Renal cortex interstitium (tissue), 11 donors: Measurements from ENCODE around the gene CNTNAP2. TPM values are rescaled to one million over a fixed set of nuclear protein-coding genes. Genes with fewer than 3 reads are reported as not detected.

Source experiments
- DNase-seq, 11 donors: peaks; one replicate each; pipeline ENCODE4 v3.0.0-alpha.2; 2013; ENCODE audit warnings: low read depth in 9 of 11, low spot score in 4 of 11; ENCODE audit errors: extremely low read depth in 1 of 11
- polyA plus RNA-seq, 3 donors: library from polyadenylated mRNA; unstranded; fragments of 120-200 nt; gene quantifications; one replicate each; pipeline ENCODE4 v1.2.1, GENCODE V29; 2013; ENCODE audit not compliant: insufficient read length in 3 of 3

Gene CNTNAP2
- polyA plus RNA-seq, 3 donors, result 25.6 to 29.3 (median 26.6) TPM

- no peak for DNase-seq
Observed at GRCh38 chr7:147300293-147300692, 1183.7 kb downstream of the CNTNAP2 start.

GRCh38 chr7:147304376-147304775, 1187.8 kb downstream of the CNTNAP2 start:
- no peak for DNase-seq

GRCh38 chr7:147305827-147306226, 1189.2 kb downstream of the CNTNAP2 start:
- DNase-seq, result no peak

DNA sequence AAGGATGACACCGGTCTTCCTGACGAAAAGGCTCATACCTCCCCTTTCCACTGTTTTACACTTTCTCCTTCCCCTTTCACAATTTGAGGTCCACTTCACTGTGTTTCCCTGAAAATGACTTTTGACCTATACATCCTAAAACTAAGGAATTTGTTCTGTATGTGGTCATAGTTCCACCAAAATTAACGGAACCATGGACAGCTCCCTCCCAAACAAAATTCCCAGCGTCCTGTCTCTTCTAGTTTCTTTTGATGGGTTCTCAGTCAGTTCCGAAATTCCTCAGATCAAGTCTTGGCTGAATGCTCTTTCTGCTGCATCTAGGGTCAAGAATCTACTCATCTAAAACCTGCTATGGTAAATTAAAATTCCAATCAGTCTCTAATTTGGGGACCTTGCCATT, 1191.9 kb downstream of the CNTNAP2 start:
- peak in 1 of 11 donors; percentile 10 for DNase-seq

DNA sequence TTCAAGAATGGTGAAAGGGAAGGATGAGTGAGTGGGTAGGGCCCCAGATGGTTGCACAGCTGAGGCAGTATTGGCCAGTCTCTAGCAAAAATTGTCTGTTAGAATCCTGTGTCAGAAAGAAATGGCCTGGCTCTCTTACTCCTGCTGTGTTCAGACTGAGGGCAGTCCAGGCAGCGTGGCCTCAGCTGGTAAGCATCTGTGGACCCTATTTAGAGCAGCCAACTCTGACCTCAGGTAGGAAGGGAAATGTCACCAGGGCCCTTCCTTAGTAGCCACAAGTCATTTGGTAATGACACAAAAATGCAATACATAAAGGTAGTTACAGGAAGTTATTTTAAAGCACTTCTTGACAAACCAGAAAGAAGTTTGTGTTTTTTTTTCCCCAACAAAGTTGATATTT, 1194.7 kb downstream of the CNTNAP2 start:
- DNase-seq, result no peak

- DNase-seq, result no peak
Observed at GRCh38 chr7:147321504-147321903, 1204.9 kb downstream of the CNTNAP2 start.

- DNase-seq, result peak in 1 of 11 donors; percentile 11
Observed at GRCh38 chr7:147332988-147333387, 1216.4 kb downstream of the CNTNAP2 start.

- DNase-seq, result no peak
Observed at GRCh38 chr7:147363101-147363500, 1246.5 kb downstream of the CNTNAP2 start.

- DNase-seq, result no peak
Observed at GRCh38 chr7:147376192-147376591, 1259.6 kb downstream of the CNTNAP2 start.

DNA sequence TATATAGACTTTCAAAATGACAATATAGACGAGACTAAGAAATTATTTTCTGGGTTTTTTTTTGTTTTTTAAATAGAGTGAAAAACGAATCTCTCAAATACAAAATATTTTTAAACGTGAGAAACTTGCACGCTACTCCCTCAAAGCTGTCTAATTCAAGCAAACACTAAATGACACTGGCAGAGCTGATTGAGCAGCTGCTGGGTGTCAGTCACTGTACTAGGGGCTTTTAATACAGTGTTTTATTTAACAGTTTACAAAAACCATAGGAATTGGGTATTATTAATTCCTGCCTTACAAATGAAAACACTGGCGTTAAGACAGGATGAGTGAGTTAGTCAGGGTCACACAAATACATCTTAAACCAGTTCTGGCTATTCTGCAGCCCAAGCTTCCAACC, 1264.3 kb downstream of the CNTNAP2 start:
- no peak for DNase-seq

DNA sequence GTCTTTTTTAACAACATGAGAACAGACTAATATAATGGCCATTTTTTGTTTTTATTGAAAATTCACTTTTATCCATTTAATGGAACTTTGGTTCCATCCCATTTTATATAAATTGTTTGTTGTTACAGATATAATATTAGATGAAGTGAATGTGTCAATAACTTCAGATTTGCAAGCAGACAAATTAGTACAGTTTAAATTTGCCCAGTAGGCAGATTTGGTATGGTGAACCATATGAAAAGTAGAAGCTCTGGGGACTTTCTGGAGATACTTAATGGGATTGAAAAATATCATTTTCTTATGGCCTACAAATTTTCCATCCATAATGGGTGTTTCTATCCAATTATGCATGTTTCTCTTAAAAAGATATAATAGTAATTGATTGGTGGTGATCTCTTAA, 1277.7 kb downstream of the CNTNAP2 start:
- no peak for DNase-seq

GRCh38 chr7:147400221-147400689, 1283.7 kb downstream of the CNTNAP2 start:
- DNase-seq, result no peak

GRCh38 chr7:147400925-147401324, 1284.3 kb downstream of the CNTNAP2 start:
- no peak for DNase-seq

GRCh38 chr7:147405621-147406020, 1289.0 kb downstream of the CNTNAP2 start:
- DNase-seq, result no peak

- no peak for DNase-seq
Observed at GRCh38 chr7:147406521-147407135, 1290.0 kb downstream of the CNTNAP2 start.

DNA sequence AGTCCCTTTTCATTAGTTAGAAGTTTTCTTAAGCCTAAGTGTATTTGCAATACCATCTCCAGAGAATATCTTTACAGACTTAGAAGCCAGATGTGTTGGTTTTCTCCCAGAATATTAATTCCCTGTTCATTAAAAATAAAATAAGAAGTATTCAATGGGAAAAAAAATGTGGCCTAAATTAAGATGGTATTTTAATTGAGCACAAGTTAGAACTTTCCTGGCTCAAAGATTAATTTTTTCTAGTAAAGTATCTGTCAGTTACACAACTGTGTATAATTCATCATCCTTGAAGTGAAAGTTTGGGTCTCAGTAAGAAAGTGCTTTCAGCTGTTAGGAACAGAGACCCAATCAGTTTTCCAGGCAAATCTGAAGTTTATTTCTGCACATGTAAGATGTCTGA, 1294.5 kb downstream of the CNTNAP2 start:
- DNase-seq, result no peak

DNA sequence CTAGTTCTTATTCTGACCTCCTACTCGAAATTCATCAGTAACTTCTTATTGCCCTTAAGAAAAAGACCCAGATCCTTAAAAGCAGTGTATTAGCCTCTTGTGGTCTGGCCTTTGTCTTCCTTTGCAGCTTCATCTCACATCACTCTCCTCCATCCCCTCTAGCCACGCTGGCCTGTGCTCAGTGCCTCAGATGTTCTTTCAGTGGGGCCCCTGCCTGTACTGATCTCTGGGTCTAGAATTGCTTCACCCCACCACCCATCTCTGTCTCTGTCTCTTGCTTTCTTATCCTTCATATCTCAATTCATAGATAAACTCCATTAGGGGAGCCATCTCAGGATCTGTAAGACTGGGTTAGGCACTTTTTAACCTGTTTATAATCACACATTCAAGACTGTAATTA, 1295.5 kb downstream of the CNTNAP2 start:
- DNase-seq, result no peak

GRCh38 chr7:147412782-147413556, 1296.4 kb downstream of the CNTNAP2 start:
- DNase-seq, result no peak

GRCh38 chr7:147413557-147413870, 1296.9 kb downstream of the CNTNAP2 start:
- no peak for DNase-seq

DNA sequence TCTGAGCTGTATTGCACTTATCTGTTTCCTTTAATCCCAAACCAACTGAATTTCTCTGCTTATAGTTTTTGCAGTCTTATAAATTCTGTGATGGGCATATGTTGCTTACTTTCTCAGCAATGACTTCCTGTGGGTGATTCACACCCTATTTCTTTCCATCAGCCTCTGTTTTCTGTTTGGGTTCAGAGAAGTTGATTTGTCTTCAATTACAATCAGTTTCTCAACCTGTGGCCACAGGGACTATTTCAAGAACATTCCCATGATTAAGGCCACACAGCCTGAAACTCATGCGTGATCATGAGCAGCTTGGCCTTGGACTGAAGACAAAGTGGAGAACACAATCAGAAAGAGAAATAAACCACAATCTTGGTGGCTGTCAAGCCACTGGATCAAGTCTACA, 1299.4 kb downstream of the CNTNAP2 start:
- DNase-seq, result no peak

- no peak for DNase-seq
Observed at GRCh38 chr7:147418966-147419365, 1302.4 kb downstream of the CNTNAP2 start.
